EL (cell line): ENCODE results near the gene PTPRN2.

Experiments
- DNase-seq: peaks from one replicate; pipeline ENCODE4 v3.0.0-alpha.2; 2016

PTPRN2 gene

GRCh38 chr7:157979636-157980340, 607.8 kb downstream of the PTPRN2 start:
- no peak for DNase-seq

GRCh38 chr7:157978766-157979165, 608.9 kb downstream of the PTPRN2 start:
- no peak for DNase-seq

GRCh38 chr7:157977717-157978496, 609.7 kb downstream of the PTPRN2 start:
- no peak for DNase-seq

- DNase-seq: no peak
Measured at GRCh38 chr7:157977306-157977705, 610.3 kb downstream of the PTPRN2 start.

- DNase-seq: no peak
Measured at GRCh38 chr7:157976406-157976805, 611.2 kb downstream of the PTPRN2 start.

- DNase-seq: no peak
Measured at GRCh38 chr7:157975401-157976372, 611.9 kb downstream of the PTPRN2 start.

GRCh38 chr7:157974678-157975230, 612.9 kb downstream of the PTPRN2 start:
- no peak for DNase-seq

GRCh38 chr7:157973971-157974677, 613.5 kb downstream of the PTPRN2 start:
- DNase-seq: no peak

- DNase-seq: no peak
Measured at GRCh38 chr7:157972914-157973313, 614.7 kb downstream of the PTPRN2 start.

GRCh38 chr7:157971501-157971900, 616.1 kb downstream of the PTPRN2 start:
- no peak for DNase-seq

GRCh38 chr7:157970744-157971143, 616.9 kb downstream of the PTPRN2 start:
- no peak for DNase-seq

- DNase-seq: no peak
Measured at GRCh38 chr7:157969995-157970394, 617.6 kb downstream of the PTPRN2 start.

GRCh38 chr7:157966490-157966889, 621.1 kb downstream of the PTPRN2 start:
- no peak for DNase-seq

- DNase-seq: no peak
Measured at GRCh38 chr7:157964521-157964920, 623.1 kb downstream of the PTPRN2 start.

GRCh38 chr7:157964016-157964415, 623.6 kb downstream of the PTPRN2 start:
- DNase-seq: no peak

- no peak for DNase-seq
Measured at GRCh38 chr7:157963526-157963925, 624.1 kb downstream of the PTPRN2 start.

GRCh38 chr7:157962458-157963306, 624.9 kb downstream of the PTPRN2 start:
- DNase-seq: no peak

GRCh38 chr7:157961731-157962457, 625.7 kb downstream of the PTPRN2 start:
- no peak for DNase-seq

GRCh38 chr7:157955348-157955999, 632.1 kb downstream of the PTPRN2 start:
- no peak for DNase-seq

- DNase-seq: no peak
Measured at GRCh38 chr7:157954901-157955300, 632.7 kb downstream of the PTPRN2 start.
